HepG2 (cell line): ENCODE measurements around the gene MT1F.

Experiments
- CEBPB ChIP-seq: IDR thresholded peaks from 2 replicates; pipeline ENCODE4 v1.6.1; 2011; ENCODE audit warnings: low read depth, low read length, improper control_type of control experiment, borderline replicate concordance
- MED8 ChIP-seq: sonication (generic); formaldehyde crosslinking; IDR thresholded peaks from 2 replicates; pipeline ENCODE4 v1.8.1; 2023; ENCODE audit warnings: mild to moderate bottlenecking, missing genetic modification reagents; ENCODE audit not compliant: insufficient replicate concordance
- ZNF124 ChIP-seq: sonication (generic); formaldehyde crosslinking; IDR thresholded peaks from 2 replicates; pipeline ENCODE4 v1.4.0; 2020; ENCODE audit warnings: missing genetic modification reagents
- ZNF878 ChIP-seq: sonication (generic); formaldehyde crosslinking; IDR thresholded peaks from 2 replicates; pipeline ENCODE4 v1.8.1; 2023; ENCODE audit warnings: mild to moderate bottlenecking, missing genetic modification reagents, moderate library complexity
- TF ChIP-seq, protein P1 (sequence below): sonication (generic); formaldehyde crosslinking; IDR thresholded peaks from 2 replicates; pipeline ENCODE4 v1.5.0; 2020; ENCODE audit warnings: mild to moderate bottlenecking, missing genetic modification reagents, moderate library complexity
- TF ChIP-seq, protein P2 (sequence below): sonication (generic); formaldehyde crosslinking; IDR thresholded peaks from 2 replicates; pipeline ENCODE4 v1.5.1; 2020; ENCODE audit warnings: mild to moderate bottlenecking, missing genetic modification reagents, borderline replicate concordance
- TF ChIP-seq, protein P3 (sequence below): sonication (generic); formaldehyde crosslinking; IDR thresholded peaks from 2 replicates; pipeline ENCODE4 v1.4.0; 2020; ENCODE audit warnings: missing genetic modification reagents
- TF ChIP-seq, protein P4 (sequence below): sonication (generic); formaldehyde crosslinking; IDR thresholded peaks from 2 replicates; pipeline ENCODE4 v1.8.0; 2022; ENCODE audit warnings: missing genetic modification reagents, mild to moderate bottlenecking, inconsistent platforms, borderline replicate concordance
- TF ChIP-seq, protein P5 (sequence below), 2 experiments: sonication (generic) in 1 of 2; formaldehyde crosslinking in 1 of 2; IDR thresholded peaks; 2 replicates each; pipeline versions ENCODE4 v1.4.0 to v1.6.1; 2018 to 2020; ENCODE audit warnings: missing genetic modification reagents in 2 of 2, borderline replicate concordance in 1 of 2, low read depth in 1 of 2, mild to moderate bottlenecking in 1 of 2, missing biosample characterization in 1 of 2

DNA sequence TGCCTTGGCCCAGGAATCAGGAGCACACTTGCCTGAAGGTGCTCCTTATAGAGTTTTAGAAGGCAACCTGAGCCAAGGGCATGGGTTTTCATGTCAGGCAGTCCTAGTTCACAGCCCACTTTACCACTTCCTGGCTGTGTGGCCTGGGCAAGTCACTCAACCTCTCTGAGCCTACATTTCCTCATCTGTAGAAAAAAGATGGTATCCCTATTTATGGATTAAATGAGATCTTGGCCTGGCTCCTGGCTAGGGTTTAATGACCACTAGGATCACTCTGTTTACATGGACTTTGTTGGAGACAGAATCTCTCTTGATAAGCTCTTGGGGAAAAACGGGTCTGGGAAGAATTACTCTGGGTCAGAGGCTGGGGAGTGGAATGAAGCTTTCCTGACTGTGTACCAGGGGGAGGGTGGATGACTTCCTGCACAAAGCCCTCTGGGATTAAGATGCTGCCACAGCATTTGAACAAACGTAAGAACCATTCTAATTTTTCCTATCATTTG lies 47.1 kb upstream of the MT1F start:
- TF ChIP-seq, protein P1, sequence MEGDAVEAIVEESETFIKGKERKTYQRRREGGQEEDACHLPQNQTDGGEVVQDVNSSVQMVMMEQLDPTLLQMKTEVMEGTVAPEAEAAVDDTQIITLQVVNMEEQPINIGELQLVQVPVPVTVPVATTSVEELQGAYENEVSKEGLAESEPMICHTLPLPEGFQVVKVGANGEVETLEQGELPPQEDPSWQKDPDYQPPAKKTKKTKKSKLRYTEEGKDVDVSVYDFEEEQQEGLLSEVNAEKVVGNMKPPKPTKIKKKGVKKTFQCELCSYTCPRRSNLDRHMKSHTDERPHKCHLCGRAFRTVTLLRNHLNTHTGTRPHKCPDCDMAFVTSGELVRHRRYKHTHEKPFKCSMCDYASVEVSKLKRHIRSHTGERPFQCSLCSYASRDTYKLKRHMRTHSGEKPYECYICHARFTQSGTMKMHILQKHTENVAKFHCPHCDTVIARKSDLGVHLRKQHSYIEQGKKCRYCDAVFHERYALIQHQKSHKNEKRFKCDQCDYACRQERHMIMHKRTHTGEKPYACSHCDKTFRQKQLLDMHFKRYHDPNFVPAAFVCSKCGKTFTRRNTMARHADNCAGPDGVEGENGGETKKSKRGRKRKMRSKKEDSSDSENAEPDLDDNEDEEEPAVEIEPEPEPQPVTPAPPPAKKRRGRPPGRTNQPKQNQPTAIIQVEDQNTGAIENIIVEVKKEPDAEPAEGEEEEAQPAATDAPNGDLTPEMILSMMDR (CRISPR knock-in tag), result no peak
- no peak for TF ChIP-seq ZNF878 (CRISPR knock-in tag)
- TF ChIP-seq, protein P2, sequence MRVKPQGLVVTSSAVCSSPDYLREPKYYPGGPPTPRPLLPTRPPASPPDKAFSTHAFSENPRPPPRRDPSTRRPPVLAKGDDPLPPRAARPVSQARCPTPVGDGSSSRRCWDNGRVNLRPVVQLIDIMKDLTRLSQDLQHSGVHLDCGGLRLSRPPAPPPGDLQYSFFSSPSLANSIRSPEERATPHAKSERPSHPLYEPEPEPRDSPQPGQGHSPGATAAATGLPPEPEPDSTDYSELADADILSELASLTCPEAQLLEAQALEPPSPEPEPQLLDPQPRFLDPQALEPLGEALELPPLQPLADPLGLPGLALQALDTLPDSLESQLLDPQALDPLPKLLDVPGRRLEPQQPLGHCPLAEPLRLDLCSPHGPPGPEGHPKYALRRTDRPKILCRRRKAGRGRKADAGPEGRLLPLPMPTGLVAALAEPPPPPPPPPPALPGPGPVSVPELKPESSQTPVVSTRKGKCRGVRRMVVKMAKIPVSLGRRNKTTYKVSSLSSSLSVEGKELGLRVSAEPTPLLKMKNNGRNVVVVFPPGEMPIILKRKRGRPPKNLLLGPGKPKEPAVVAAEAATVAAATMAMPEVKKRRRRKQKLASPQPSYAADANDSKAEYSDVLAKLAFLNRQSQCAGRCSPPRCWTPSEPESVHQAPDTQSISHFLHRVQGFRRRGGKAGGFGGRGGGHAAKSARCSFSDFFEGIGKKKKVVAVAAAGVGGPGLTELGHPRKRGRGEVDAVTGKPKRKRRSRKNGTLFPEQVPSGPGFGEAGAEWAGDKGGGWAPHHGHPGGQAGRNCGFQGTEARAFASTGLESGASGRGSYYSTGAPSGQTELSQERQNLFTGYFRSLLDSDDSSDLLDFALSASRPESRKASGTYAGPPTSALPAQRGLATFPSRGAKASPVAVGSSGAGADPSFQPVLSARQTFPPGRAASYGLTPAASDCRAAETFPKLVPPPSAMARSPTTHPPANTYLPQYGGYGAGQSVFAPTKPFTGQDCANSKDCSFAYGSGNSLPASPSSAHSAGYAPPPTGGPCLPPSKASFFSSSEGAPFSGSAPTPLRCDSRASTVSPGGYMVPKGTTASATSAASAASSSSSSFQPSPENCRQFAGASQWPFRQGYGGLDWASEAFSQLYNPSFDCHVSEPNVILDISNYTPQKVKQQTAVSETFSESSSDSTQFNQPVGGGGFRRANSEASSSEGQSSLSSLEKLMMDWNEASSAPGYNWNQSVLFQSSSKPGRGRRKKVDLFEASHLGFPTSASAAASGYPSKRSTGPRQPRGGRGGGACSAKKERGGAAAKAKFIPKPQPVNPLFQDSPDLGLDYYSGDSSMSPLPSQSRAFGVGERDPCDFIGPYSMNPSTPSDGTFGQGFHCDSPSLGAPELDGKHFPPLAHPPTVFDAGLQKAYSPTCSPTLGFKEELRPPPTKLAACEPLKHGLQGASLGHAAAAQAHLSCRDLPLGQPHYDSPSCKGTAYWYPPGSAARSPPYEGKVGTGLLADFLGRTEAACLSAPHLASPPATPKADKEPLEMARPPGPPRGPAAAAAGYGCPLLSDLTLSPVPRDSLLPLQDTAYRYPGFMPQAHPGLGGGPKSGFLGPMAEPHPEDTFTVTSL, result no peak
- no peak for TF ChIP-seq MED8 (CRISPR knock-in tag)
- TF ChIP-seq, protein P3, sequence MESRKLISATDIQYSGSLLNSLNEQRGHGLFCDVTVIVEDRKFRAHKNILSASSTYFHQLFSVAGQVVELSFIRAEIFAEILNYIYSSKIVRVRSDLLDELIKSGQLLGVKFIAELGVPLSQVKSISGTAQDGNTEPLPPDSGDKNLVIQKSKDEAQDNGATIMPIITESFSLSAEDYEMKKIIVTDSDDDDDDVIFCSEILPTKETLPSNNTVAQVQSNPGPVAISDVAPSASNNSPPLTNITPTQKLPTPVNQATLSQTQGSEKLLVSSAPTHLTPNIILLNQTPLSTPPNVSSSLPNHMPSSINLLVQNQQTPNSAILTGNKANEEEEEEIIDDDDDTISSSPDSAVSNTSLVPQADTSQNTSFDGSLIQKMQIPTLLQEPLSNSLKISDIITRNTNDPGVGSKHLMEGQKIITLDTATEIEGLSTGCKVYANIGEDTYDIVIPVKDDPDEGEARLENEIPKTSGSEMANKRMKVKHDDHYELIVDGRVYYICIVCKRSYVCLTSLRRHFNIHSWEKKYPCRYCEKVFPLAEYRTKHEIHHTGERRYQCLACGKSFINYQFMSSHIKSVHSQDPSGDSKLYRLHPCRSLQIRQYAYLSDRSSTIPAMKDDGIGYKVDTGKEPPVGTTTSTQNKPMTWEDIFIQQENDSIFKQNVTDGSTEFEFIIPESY, result no peak
- TF ChIP-seq, protein P4, sequence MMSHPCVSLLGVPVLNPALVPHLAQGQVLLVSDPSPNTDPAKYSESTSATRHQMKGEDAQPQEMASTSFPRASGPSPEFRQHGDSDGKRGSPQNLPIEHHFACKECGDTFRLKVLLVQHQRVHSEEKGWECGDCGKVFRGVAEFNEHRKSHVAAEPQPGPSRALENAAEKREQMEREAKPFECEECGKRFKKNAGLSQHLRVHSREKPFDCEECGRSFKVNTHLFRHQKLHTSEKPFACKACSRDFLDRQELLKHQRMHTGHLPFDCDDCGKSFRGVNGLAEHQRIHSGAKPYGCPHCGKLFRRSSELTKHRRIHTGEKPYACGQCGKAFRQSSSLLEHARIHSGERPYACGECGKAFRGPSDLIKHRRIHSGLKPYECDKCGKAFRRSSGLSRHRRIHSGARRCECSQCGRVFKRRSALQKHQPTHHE (CRISPR knock-in tag), result no peak
- TF ChIP-seq CEBPB, result no peak
- no peak for TF ChIP-seq ZNF124 (CRISPR knock-in tag)
- TF ChIP-seq, protein P5, sequence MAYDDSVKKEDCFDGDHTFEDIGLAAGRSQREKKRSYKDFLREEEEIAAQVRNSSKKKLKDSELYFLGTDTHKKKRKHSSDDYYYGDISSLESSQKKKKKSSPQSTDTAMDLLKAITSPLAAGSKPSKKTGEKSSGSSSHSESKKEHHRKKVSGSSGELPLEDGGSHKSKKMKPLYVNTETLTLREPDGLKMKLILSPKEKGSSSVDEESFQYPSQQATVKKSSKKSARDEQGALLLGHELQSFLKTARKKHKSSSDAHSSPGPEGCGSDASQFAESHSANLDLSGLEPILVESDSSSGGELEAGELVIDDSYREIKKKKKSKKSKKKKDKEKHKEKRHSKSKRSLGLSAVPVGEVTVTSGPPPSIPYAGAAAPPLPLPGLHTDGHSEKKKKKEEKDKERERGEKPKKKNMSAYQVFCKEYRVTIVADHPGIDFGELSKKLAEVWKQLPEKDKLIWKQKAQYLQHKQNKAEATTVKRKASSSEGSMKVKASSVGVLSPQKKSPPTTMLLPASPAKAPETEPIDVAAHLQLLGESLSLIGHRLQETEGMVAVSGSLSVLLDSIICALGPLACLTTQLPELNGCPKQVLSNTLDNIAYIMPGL (CRISPR knock-in tag; IDR thresholded peaks at IDR 0.05; ENCODE audit: borderline replicate concordance in 1 of 2, low read depth in 1 of 2), result no peak
